HepG2 (cell line): Measurements from ENCODE around the gene NEIL1. TPM values are rescaled to one million over a fixed set of nuclear protein-coding genes. Genes with fewer than 3 reads are reported as not detected.

Source experiments
- ADNP ChIP-seq: sonication (generic); formaldehyde crosslinking; IDR thresholded peaks from 2 replicates; pipeline ENCODE4 v1.4.0; 2020; ENCODE audit warnings: missing genetic modification reagents
- AGO1 ChIP-seq: fragments of 200-400 bp; formaldehyde crosslinking; IDR thresholded peaks from 2 replicates; pipeline ENCODE4 v1.6.1; 2017; ENCODE audit warnings: mild to moderate bottlenecking, low read depth, low read length, moderate library complexity; ENCODE audit not compliant: poor library complexity, severe bottlenecking
- CC2D1A ChIP-seq: sonication (generic); formaldehyde crosslinking; IDR thresholded peaks from 2 replicates; pipeline ENCODE4 v1.8.1; 2023; ENCODE audit warnings: mild to moderate bottlenecking, missing genetic modification reagents
- CSRNP2 ChIP-seq: sonication (generic); formaldehyde crosslinking; conservative IDR thresholded peaks from 2 replicates; pipeline ENCODE4 v1.8.0; 2022; ENCODE audit warnings: low read depth, missing genetic modification reagents
- EED ChIP-seq: sonication (generic); formaldehyde crosslinking; IDR thresholded peaks from 2 replicates; pipeline ENCODE4 v1.5.0; 2020; ENCODE audit warnings: mild to moderate bottlenecking, missing genetic modification reagents
- GABPB1 ChIP-seq: IDR thresholded peaks from 2 replicates; pipeline ENCODE4 v1.6.1; 2016; ENCODE audit warnings: mild to moderate bottlenecking, missing genetic modification reagents, moderate library complexity, missing compliant biosample characterization
- IKZF5 ChIP-seq: IDR thresholded peaks from 2 replicates; pipeline ENCODE4 v1.6.1; 2018; ENCODE audit warnings: missing genetic modification reagents, mild to moderate bottlenecking, missing compliant biosample characterization
- KMT2A ChIP-seq: sonication (generic); formaldehyde crosslinking; IDR thresholded peaks from 2 replicates; pipeline ENCODE4 v1.4.0; 2020; ENCODE audit warnings: missing genetic modification reagents
- MTA3 ChIP-seq: sonication (generic); formaldehyde crosslinking; IDR thresholded peaks from 2 replicates; pipeline ENCODE4 v1.4.0; 2020; ENCODE audit warnings: missing genetic modification reagents
- MYPOP ChIP-seq: sonication (generic); formaldehyde crosslinking; IDR thresholded peaks from 2 replicates; pipeline ENCODE4 v1.8.1; 2023; ENCODE audit warnings: mild to moderate bottlenecking, moderate library complexity, missing genetic modification reagents
- REST ChIP-seq, 2 experiments: IDR thresholded peaks; 2 replicates each; pipeline ENCODE4 v1.6.1; 2011 to 2012; ENCODE audit warnings: low read length in 2 of 2, borderline replicate concordance in 1 of 2, low read depth in 1 of 2, mild to moderate bottlenecking in 1 of 2, moderate library complexity in 1 of 2
- TAF15 ChIP-seq: fragments of 200-400 bp; formaldehyde crosslinking; IDR thresholded peaks from one replicate; pipeline ENCODE4 v1.6.1; 2018; ENCODE audit warnings: mild to moderate bottlenecking, low read depth, low read length; ENCODE audit not compliant: poor library complexity, severe bottlenecking
- TGIF2 ChIP-seq: IDR thresholded peaks from 2 replicates; pipeline ENCODE4 v1.6.1; 2016; ENCODE audit warnings: control low read depth, missing compliant biosample characterization
- THRA ChIP-seq: sonication (generic); formaldehyde crosslinking; IDR thresholded peaks from 2 replicates; pipeline ENCODE4 v1.4.0; 2020; ENCODE audit warnings: missing genetic modification reagents, borderline replicate concordance
- TRIM24 ChIP-seq: sonication (generic); formaldehyde crosslinking; IDR thresholded peaks from 2 replicates; pipeline ENCODE4 v1.8.0; 2022; ENCODE audit warnings: mild to moderate bottlenecking, missing genetic modification reagents
- U2AF1 ChIP-seq: fragments of 200-400 bp; formaldehyde crosslinking; optimal IDR thresholded peaks from 2 replicates; pipeline ENCODE3; 2017; ENCODE audit warnings: mild to moderate bottlenecking, low read depth, low read length
- ZFP1 ChIP-seq: IDR thresholded peaks from 2 replicates; pipeline ENCODE4 v1.6.1; 2016
- ZFP82 ChIP-seq: sonication (generic); formaldehyde crosslinking; IDR thresholded peaks from 2 replicates; pipeline ENCODE4 v1.5.1; 2020; ENCODE audit warnings: mild to moderate bottlenecking, missing genetic modification reagents, borderline replicate concordance
- ZNF205 ChIP-seq: IDR thresholded peaks from 2 replicates; pipeline ENCODE4 v1.6.1; 2018; ENCODE audit warnings: missing biosample characterization, missing genetic modification reagents
- polyA plus RNA-seq, 8 experiments: library from polyadenylated mRNA; depleted of rRNA in 3 of 8; stranded (reverse) in 7 of 8; unstranded in 1 of 8; fragments of >200 nt; fragmentation: Illumina TruSeq in 4 of 8; extraction: Trizol in 4 of 8; gene quantifications; 2 replicates each; pipeline versions ENCODE4 v1.2.1 to v1.2.3, GENCODE V29; 2011 to 2016; ENCODE audit warnings: low read depth in 4 of 8, missing spikeins in 1 of 8, mixed read lengths in 1 of 8; ENCODE audit not compliant: insufficient read depth in 1 of 8
- total RNA-seq, 5 experiments: library from RNA; depleted of rRNA; stranded (reverse); fragments of >200 nt; fragmentation: Illumina TruSeq; extraction: Trizol; gene quantifications; 2 replicates each; pipeline ENCODE4 v1.2.3, GENCODE V29; 2016; ENCODE audit warnings: low read depth in 1 of 5

NEIL1 gene
- total and polyA plus RNA-seq, 2 of the 13 experiments (the other 11 are each of a cell fraction or from before 2014, with no cell fraction given), result 10.4 to 15.5 TPM

GRCh38 chr15:75307778-75308390, 39.0 kb upstream of the NEIL1 start (continued):
- TF ChIP-seq THRA (CRISPR knock-in tag), result no peak
- no peak for TF ChIP-seq AGO1
- TF ChIP-seq MTA3, result no peak
- TF ChIP-seq GABPB1 (CRISPR knock-in tag), result 0 out of 2 replicates have a peak, but pooled peaks have one; percentile 17
- TF ChIP-seq IKZF5 (CRISPR knock-in tag), result no peak
- TF ChIP-seq ZFP82 (CRISPR knock-in tag), result no peak
- TF ChIP-seq ZNF205 (CRISPR knock-in tag), result no peak
- TF ChIP-seq CSRNP2 (CRISPR knock-in tag), result no peak
- no peak for TF ChIP-seq ZFP1
- no peak for TF ChIP-seq REST (IDR thresholded peaks at IDR 0.05; ENCODE audit: borderline replicate concordance in 1 of 2, low read depth in 1 of 2, low read length in 2 of 2)
- TF ChIP-seq TRIM24 (CRISPR knock-in tag), result no peak
- no peak for TF ChIP-seq TGIF2 (CRISPR knock-in tag)
- TF ChIP-seq U2AF1, result no peak
- no peak for TF ChIP-seq ADNP
- TF ChIP-seq MYPOP (CRISPR knock-in tag), result no peak
- no peak for TF ChIP-seq KMT2A (CRISPR knock-in tag)
- no peak for TF ChIP-seq TAF15
- TF ChIP-seq CC2D1A (CRISPR knock-in tag), result no peak
- no peak for TF ChIP-seq EED (CRISPR knock-in tag)
